GM12873 (cell line): ENCODE results near the gene MAST4.

Experiments
- TF ChIP-seq, protein P1 (sequence below): IDR thresholded peaks from 2 replicates; pipeline ENCODE4 v1.5.1; 2012; ENCODE audit warnings: low read depth, mild to moderate bottlenecking, moderate library complexity, low read length, control low read depth; ENCODE audit not compliant: insufficient read depth; ENCODE audit errors: missing control alignments

The MAST4 gene

GRCh38 chr5:66717455-66718373 lies 121.5 kb downstream of the MAST4 start:
- TF ChIP-seq, protein P1, sequence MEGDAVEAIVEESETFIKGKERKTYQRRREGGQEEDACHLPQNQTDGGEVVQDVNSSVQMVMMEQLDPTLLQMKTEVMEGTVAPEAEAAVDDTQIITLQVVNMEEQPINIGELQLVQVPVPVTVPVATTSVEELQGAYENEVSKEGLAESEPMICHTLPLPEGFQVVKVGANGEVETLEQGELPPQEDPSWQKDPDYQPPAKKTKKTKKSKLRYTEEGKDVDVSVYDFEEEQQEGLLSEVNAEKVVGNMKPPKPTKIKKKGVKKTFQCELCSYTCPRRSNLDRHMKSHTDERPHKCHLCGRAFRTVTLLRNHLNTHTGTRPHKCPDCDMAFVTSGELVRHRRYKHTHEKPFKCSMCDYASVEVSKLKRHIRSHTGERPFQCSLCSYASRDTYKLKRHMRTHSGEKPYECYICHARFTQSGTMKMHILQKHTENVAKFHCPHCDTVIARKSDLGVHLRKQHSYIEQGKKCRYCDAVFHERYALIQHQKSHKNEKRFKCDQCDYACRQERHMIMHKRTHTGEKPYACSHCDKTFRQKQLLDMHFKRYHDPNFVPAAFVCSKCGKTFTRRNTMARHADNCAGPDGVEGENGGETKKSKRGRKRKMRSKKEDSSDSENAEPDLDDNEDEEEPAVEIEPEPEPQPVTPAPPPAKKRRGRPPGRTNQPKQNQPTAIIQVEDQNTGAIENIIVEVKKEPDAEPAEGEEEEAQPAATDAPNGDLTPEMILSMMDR = no peak

DNA sequence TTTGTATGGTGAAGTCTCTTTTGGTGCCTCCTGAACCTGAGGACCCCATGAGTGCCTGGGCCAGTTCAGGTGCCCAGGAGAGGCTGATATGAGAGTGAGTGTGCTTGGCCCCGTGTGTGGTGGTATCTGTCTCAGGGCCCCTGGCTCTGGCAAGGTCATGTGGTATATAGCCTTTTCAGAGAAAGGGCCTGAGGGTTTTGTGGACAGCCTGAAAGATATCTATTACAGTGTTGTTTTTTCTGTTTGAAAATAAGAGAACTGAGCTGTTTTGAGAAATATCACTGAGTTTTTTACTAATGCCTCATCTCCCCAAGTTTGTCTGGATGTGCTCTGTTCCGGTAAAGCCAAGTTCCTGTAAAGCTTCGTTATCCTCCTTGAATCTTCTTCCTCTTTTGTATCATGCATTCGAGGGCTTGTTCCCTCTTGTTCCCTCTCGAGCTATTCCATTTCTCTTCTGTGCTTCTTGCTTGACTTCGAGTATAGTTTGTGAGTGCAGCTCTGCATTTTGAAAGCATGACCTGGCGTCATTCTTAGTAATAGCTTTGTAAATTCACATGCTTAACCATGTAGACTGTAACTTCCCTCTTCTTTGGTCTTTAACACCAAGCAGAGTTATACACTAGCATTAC lies 122.3 kb downstream of the MAST4 start:
- TF ChIP-seq, protein P1 = no peak

DNA sequence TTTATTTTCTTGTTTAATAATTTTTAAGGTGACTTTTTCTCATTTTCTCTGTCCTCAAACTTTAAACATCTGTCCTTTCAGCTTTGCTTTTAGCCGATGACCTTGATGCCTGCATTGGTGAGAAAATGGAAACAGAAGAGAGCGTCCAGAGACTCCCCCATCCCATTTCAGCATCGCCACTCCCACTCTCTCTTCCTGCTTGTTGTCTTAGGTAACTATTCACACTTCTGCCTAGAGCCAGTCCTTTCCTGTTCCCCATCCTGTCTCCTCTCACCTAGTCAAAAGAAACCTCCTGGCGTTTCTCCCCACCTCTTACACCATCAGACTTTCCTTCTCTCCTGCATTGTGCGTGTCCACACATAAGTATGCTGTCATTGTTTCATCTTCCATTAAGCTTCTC lies 124.6 kb downstream of the MAST4 start:
- TF ChIP-seq, protein P1 = no peak

DNA sequence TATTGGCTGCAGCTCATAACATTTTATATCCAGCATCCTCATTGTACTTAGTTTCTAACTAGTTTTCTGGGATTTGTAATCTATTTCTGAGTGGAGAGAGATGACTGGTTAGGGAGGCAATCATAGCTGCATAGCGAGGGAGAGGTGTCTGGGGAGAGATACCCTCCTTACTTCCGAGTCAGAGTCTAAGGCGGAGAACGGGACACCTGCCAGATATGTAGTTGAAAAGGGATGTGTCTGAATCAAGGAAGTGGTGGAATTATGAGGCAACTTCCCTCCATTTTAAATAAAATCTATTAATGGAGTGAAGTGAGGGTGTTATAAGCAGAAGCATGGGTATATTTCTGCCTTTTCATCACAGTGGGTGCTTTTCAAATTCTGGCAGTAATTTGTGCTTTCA lies 126.5 kb downstream of the MAST4 start:
- TF ChIP-seq, protein P1 = no peak

GRCh38 chr5:66724349-66725139 lies 128.4 kb downstream of the MAST4 start:
- TF ChIP-seq, protein P1 = peak; percentile 19

DNA sequence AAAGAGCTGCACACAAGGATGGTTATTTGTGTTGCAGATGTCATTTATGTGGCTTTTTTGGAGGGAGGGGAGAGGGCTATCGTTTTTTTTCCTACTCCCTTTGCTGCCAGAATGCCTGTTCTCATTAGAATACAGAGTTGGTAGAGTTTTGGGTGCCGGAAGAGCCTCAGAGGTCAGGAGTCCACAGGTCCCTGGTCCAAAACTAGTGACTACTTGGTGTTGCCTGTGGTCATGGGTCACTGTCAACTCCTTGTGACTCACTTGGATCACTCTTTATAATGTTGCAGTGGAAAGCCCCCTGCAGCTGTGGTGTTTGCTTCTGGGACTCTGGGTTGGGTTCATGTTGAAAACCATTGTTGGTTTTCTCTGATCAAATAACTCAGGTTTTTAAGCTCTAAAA lies 131.4 kb downstream of the MAST4 start:
- TF ChIP-seq, protein P1 = no peak

- TF ChIP-seq, protein P1 = no peak
Measured at GRCh38 chr5:66728049-66728448, 131.9 kb downstream of the MAST4 start.
